ENCODE results near the gene MED10. TPM values are rescaled to one million over a fixed set of nuclear protein-coding genes. Genes with fewer than 3 reads are reported as not detected.

The MED10 gene
- total RNA-seq, 2 experiments from 2014 or later: 49.2 to 51.5 TPM

- peaks cover 7% of the 10 kb centered on the region for H3K36me3 Mint-ChIP-seq (ENCODE audit: low read depth)
- H3K27me3 Mint-ChIP-seq (ENCODE audit: low read depth): no peaks in the 10 kb centered on the region
- DNase-seq (no peak), ATAC-seq (no peak)
- CTCF ChIA-PET: no interaction called here
- no peak overlapping the region for H3K4me3 Mint-ChIP-seq
- peaks cover 13% of the 10 kb centered on the region for H3K4me1 Mint-ChIP-seq (ENCODE audit: low read depth)
- POLR2A ChIA-PET: interaction anchor here (0.7 kb wide), 1 partner anchor 932 kb away, joined by 5 read pairs; the partner anchor contains the start of gene ICE1
- no peaks in the 10 kb centered on the region for H3K9me3 Mint-ChIP-seq (ENCODE audit: insufficient read depth)
- no peak overlapping the region for H3K27ac Mint-ChIP-seq
These were observed 23.5 kb downstream of the MED10 start for GRCh38 chr5:6354848-6355247.

GRCh38 chr5:6353602-6354302, 24.6 kb downstream of the MED10 start:
- H3K4me1 Mint-ChIP-seq (ENCODE audit: low read depth): peaks cover 2% of the 10 kb centered on the region
- no peaks in the 10 kb centered on the region for H3K9me3 Mint-ChIP-seq (ENCODE audit: insufficient read depth)
- ATAC-seq (no peak), DNase-seq (no peak)
- no peaks in the 10 kb centered on the region for H3K27me3 Mint-ChIP-seq (ENCODE audit: low read depth)
- peak overlapping the region; percentile 5 for H3K27ac Mint-ChIP-seq
- no peak overlapping the region for H3K4me3 Mint-ChIP-seq
- H3K36me3 Mint-ChIP-seq (ENCODE audit: low read depth): peaks cover 7% of the 10 kb centered on the region
- POLR2A ChIA-PET: no interaction called here
- CTCF ChIA-PET: no interaction called here

GRCh38 chr5:6350277-6351090, 27.9 kb downstream of the MED10 start:
- ChIA-PET POLR2A (interaction anchor here (0.6 kb wide), 1 partner anchor 856 kb away, joined by 4 read pairs; no protein-coding TSS in a partner anchor), CTCF (no interaction called here)
- Mint-ChIP-seq H3K9me3 (ENCODE audit: insufficient read depth) (no peaks in the 10 kb centered on the region), H3K27ac (no peak overlapping the region), H3K4me3 (no peak overlapping the region), H3K36me3 (ENCODE audit: low read depth) (no peaks in the 10 kb centered on the region), H3K27me3 (ENCODE audit: low read depth) (no peaks in the 10 kb centered on the region), H3K4me1 (ENCODE audit: low read depth) (no peaks in the 10 kb centered on the region)
- DNase-seq (no peak), ATAC-seq (no peak)

GRCh38 chr5:6349387-6349786, 29.0 kb downstream of the MED10 start:
- no peak for DNase-seq
- no peak for ATAC-seq
- POLR2A ChIA-PET: no interaction called here

GRCh38 chr5:6348476-6349000, 29.8 kb downstream of the MED10 start:
- Mint-ChIP-seq H3K27ac (no peak overlapping the region), H3K9me3 (ENCODE audit: insufficient read depth) (no peaks in the 10 kb centered on the region), H3K36me3 (ENCODE audit: low read depth) (no peaks in the 10 kb centered on the region), H3K27me3 (ENCODE audit: low read depth) (no peaks in the 10 kb centered on the region), H3K4me3 (no peak overlapping the region), H3K4me1 (ENCODE audit: low read depth) (no peaks in the 10 kb centered on the region)
- DNase-seq: no peak
- POLR2A ChIA-PET: no interaction called here
- CTCF ChIA-PET: no interaction called here
- no peak for ATAC-seq

More at GRCh38 chr5:6349387-6349786, 29.0 kb downstream of the MED10 start:
- CTCF ChIA-PET: no interaction called here
- Mint-ChIP-seq H3K9me3 (ENCODE audit: insufficient read depth) (no peaks in the 10 kb centered on the region), H3K4me3 (no peak overlapping the region), H3K4me1 (ENCODE audit: low read depth) (no peaks in the 10 kb centered on the region), H3K36me3 (ENCODE audit: low read depth) (no peaks in the 10 kb centered on the region), H3K27me3 (ENCODE audit: low read depth) (no peaks in the 10 kb centered on the region), H3K27ac (no peak overlapping the region)

- ChIA-PET POLR2A (no interaction called here), CTCF (no interaction called here)
- no peak overlapping the region for H3K27ac Mint-ChIP-seq
- no peak overlapping the region for H3K4me3 Mint-ChIP-seq
- ATAC-seq: no peak
- H3K27me3 Mint-ChIP-seq (ENCODE audit: low read depth): no peaks in the 10 kb centered on the region
- no peak for DNase-seq
- H3K9me3 Mint-ChIP-seq (ENCODE audit: insufficient read depth): no peaks in the 10 kb centered on the region
- no peaks in the 10 kb centered on the region for H3K36me3 Mint-ChIP-seq (ENCODE audit: low read depth)
- H3K4me1 Mint-ChIP-seq (ENCODE audit: low read depth): no peaks in the 10 kb centered on the region
These were observed 30.7 kb downstream of the MED10 start for GRCh38 chr5:6347673-6348072.

GRCh38 chr5:6347165-6347564, 31.2 kb downstream of the MED10 start:
- no peaks in the 10 kb centered on the region for H3K27me3 Mint-ChIP-seq (ENCODE audit: low read depth)
- no peaks in the 10 kb centered on the region for H3K36me3 Mint-ChIP-seq (ENCODE audit: low read depth)
- no peak for DNase-seq
- H3K4me3 Mint-ChIP-seq: no peak overlapping the region
- ATAC-seq: no peak
- ChIA-PET CTCF (no interaction called here), POLR2A (no interaction called here)
- no peaks in the 10 kb centered on the region for H3K4me1 Mint-ChIP-seq (ENCODE audit: low read depth)
- H3K27ac Mint-ChIP-seq: no peak overlapping the region
- H3K9me3 Mint-ChIP-seq (ENCODE audit: insufficient read depth): no peaks in the 10 kb centered on the region

GRCh38 chr5:6344593-6344989, 33.8 kb downstream of the MED10 start:
- ChIA-PET CTCF (no interaction called here), POLR2A (no interaction called here)
- ATAC-seq (no peak), DNase-seq (no peak)
- no peaks in the 10 kb centered on the region for H3K4me1 Mint-ChIP-seq (ENCODE audit: low read depth)
- no peaks in the 10 kb centered on the region for H3K36me3 Mint-ChIP-seq (ENCODE audit: low read depth)
- no peak overlapping the region for H3K4me3 Mint-ChIP-seq
- H3K27ac Mint-ChIP-seq: no peak overlapping the region
- no peaks in the 10 kb centered on the region for H3K9me3 Mint-ChIP-seq (ENCODE audit: insufficient read depth)
- H3K27me3 Mint-ChIP-seq (ENCODE audit: low read depth): no peaks in the 10 kb centered on the region

- ChIA-PET CTCF (no interaction called here), POLR2A (no interaction called here)
- DNase-seq (no peak), ATAC-seq (no peak)
- Mint-ChIP-seq H3K27me3 (ENCODE audit: low read depth) (no peaks in the 10 kb centered on the region), H3K27ac (no peak overlapping the region), H3K9me3 (ENCODE audit: insufficient read depth) (no peaks in the 10 kb centered on the region), H3K4me3 (no peak overlapping the region), H3K4me1 (ENCODE audit: low read depth) (no peaks in the 10 kb centered on the region), H3K36me3 (ENCODE audit: low read depth) (no peaks in the 10 kb centered on the region)
These were observed 34.3 kb downstream of the MED10 start for GRCh38 chr5:6343951-6344592.

- Mint-ChIP-seq H3K4me3 (no peak overlapping the region), H3K36me3 (ENCODE audit: low read depth) (no peaks in the 10 kb centered on the region), H3K4me1 (ENCODE audit: low read depth) (no peaks in the 10 kb centered on the region), H3K27me3 (ENCODE audit: low read depth) (no peaks in the 10 kb centered on the region), H3K9me3 (ENCODE audit: insufficient read depth) (no peaks in the 10 kb centered on the region), H3K27ac (no peak overlapping the region)
- POLR2A ChIA-PET: no interaction called here
- CTCF ChIA-PET: interaction anchor here (1.2 kb wide), 1 partner anchor 30 kb away, joined by 3 read pairs; no protein-coding TSS in a partner anchor
- ATAC-seq: no peak
- DNase-seq: no peak
These were observed 35.5 kb downstream of the MED10 start for GRCh38 chr5:6342689-6343315.

GRCh38 chr5:6340100-6340499, 38.2 kb downstream of the MED10 start:
- Mint-ChIP-seq H3K27ac (no peak overlapping the region), H3K4me1 (ENCODE audit: low read depth) (no peaks in the 10 kb centered on the region), H3K9me3 (ENCODE audit: insufficient read depth) (no peaks in the 10 kb centered on the region), H3K27me3 (ENCODE audit: low read depth) (no peaks in the 10 kb centered on the region), H3K36me3 (ENCODE audit: low read depth) (no peaks in the 10 kb centered on the region), H3K4me3 (no peak overlapping the region)
- no peak for DNase-seq
- no peak for ATAC-seq
- CTCF ChIA-PET: no interaction called here
- POLR2A ChIA-PET: no interaction called here

GRCh38 chr5:6338871-6339270, 39.5 kb downstream of the MED10 start:
- H3K4me3 Mint-ChIP-seq: no peak overlapping the region

More at GRCh38 chr5:6338871-6339270, 39.5 kb downstream of the MED10 start:
- Mint-ChIP-seq H3K4me1 (ENCODE audit: low read depth) (no peaks in the 10 kb centered on the region), H3K36me3 (ENCODE audit: low read depth) (no peaks in the 10 kb centered on the region), H3K9me3 (ENCODE audit: insufficient read depth) (no peaks in the 10 kb centered on the region), H3K27me3 (ENCODE audit: low read depth) (no peaks in the 10 kb centered on the region), H3K27ac (no peak overlapping the region)
- ATAC-seq (no peak), DNase-seq (no peak)
- ChIA-PET CTCF (no interaction called here), POLR2A (no interaction called here)

Data from activated CD8-positive, alpha-beta T cell treated with anti-CD3 and anti-CD28 coated beads, Interleukin-2, amount 10 ng/mL, durations not matched to agents 7 days and 5 days (primary cell).